Activated naive CD8-positive, alpha-beta T cell treated with anti-CD3 and anti-CD28 coated beads, Interleukin-2, amount 50 U/mL, for 24 hours (primary cell): ENCODE data around the gene COX7B2.

Experiments used
- ATAC-seq: fragments of 150-1000 bp; cut with Tn5 transposase; one replicate; pipeline ENCODE4 v1.10.0; 2021
- DNase-seq: peaks from one replicate; pipeline ENCODE4 v3.0.0; 2021
- H3K27ac Mint-ChIP-seq: one replicate; pipeline ENCODE4 v1.8.0; 2021; ENCODE audit warnings: mild to moderate bottlenecking, mixed read lengths
- H3K27me3 Mint-ChIP-seq: one replicate; pipeline ENCODE4 v1.8.0; 2021; ENCODE audit warnings: mixed read lengths
- H3K36me3 Mint-ChIP-seq: one replicate; pipeline ENCODE4 v1.8.0; 2021; ENCODE audit warnings: low read depth, mixed read lengths
- H3K4me1 Mint-ChIP-seq: one replicate; pipeline ENCODE4 v1.8.0; 2021; ENCODE audit warnings: mixed read lengths
- H3K4me3 Mint-ChIP-seq: one replicate; pipeline ENCODE4 v1.8.0; 2021; ENCODE audit warnings: mild to moderate bottlenecking, moderate library complexity, mixed read lengths
- H3K9me3 Mint-ChIP-seq: one replicate; pipeline ENCODE4 v1.8.0; 2021; ENCODE audit warnings: mixed read lengths

COX7B2 gene

DNA sequence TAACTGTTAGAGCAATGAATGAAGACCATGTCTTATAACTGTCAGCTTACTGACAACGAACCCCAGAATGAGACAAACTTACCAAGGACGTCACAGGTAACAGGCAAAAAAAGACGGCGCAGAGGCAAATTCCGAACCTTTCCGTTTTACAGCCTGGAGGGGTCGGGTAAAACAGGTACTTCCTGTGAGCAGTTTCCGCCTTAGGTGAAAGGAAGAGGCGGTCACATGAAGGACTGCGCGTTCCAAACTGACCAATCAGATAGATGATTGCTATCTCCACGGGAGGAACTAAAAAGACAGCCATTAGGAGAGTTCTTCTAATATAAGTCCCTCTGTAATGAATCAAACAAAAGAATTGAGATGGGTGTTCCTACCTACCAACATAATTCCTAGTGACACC lies at the start of gene COX7B2:
COX7B2 (minus strand) TSS at position 168 of the 400 bp plus-strand sequence. CDS start 174,053 bp downstream, outside the sequence.
- no peaks in the 10 kb centered on the region for H3K36me3 Mint-ChIP-seq
- H3K4me3 Mint-ChIP-seq, result no peak within 1 kb of the TSS
- no peaks in the 10 kb centered on the region for H3K9me3 Mint-ChIP-seq
- ATAC-seq (no peak), DNase-seq (no peak)
- no peaks in the 10 kb centered on the region for H3K4me1 Mint-ChIP-seq
- H3K27ac Mint-ChIP-seq, result no peak within 1 kb of the TSS
- H3K27me3 Mint-ChIP-seq, result no peaks in the 10 kb centered on the region

DNA sequence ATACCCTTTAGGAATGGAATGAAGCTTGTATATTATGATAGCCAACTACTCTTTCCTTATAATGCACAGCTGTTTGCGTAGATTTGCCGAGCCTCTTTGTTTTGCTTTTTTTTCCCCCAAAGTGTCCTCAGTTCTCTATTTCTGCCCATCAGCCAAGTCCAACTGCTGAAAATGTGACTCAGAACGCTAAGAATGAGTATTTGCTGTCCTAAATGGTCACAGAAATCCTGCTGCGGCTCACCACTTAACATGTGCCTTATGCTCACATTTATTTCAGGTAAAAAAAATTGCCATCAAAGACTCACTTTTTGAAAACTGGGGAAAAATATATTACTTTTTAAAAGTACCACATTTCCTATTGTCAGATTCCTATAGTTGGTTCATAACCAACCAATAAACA lies 47.4 kb upstream of the COX7B2 start:
- ATAC-seq, result no peak
- Mint-ChIP-seq H3K4me1 (no peaks in the 10 kb centered on the region), H3K27ac (no peak overlapping the region), H3K36me3 (no peaks in the 10 kb centered on the region), H3K27me3 (no peaks in the 10 kb centered on the region), H3K9me3 (no peaks in the 10 kb centered on the region), H3K4me3 (no peak overlapping the region)
- no peak for DNase-seq

DNA sequence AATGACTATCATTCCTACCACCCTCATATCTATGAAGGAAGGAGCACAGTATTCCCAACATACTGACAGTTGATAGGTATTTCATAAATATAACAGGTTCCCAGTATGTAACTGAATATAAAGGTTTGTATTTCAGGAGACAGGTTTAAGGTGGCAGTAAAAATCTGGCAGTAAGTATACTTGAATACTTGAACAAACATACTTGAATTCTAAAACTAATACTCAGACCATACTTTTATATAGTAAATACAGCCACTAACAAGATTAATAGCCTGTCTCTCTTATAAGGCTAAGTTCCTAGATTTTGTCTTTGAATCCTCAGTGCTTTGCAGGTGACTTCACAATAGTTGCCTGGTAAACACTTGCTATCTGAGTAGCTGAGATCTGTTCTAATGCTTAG lies 46.6 kb upstream of the COX7B2 start:
- ATAC-seq (no peak), DNase-seq (no peak)
- no peaks in the 10 kb centered on the region for H3K36me3 Mint-ChIP-seq
- H3K9me3 Mint-ChIP-seq, result no peaks in the 10 kb centered on the region
- H3K27ac Mint-ChIP-seq, result no peak overlapping the region
- H3K4me1 Mint-ChIP-seq, result no peaks in the 10 kb centered on the region
- H3K4me3 Mint-ChIP-seq, result no peak overlapping the region
- no peaks in the 10 kb centered on the region for H3K27me3 Mint-ChIP-seq

DNA sequence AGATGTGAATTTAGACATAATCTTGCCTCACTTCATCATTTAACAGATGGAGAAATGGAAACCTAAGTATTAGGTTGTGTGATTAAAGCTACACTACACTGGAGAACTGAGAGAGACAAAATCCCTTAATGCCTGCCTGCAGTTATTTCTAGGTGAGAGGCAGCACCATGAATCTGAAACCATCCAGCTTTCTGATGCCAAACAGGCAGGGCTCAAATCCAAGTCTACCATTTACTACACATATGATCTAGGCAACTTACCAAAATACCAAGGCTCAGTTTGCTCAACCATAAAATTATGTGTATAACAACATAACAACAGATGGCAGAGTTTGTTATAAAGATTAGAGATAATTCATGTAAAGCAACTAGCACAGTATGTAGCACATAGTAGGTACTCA lies 45.6 kb upstream of the COX7B2 start:
- H3K4me3 Mint-ChIP-seq, result no peak overlapping the region
- H3K36me3 Mint-ChIP-seq, result no peaks in the 10 kb centered on the region
- no peak for ATAC-seq
- H3K27ac Mint-ChIP-seq, result no peak overlapping the region
- DNase-seq, result no peak
- no peaks in the 10 kb centered on the region for H3K9me3 Mint-ChIP-seq
- no peaks in the 10 kb centered on the region for H3K4me1 Mint-ChIP-seq
- no peaks in the 10 kb centered on the region for H3K27me3 Mint-ChIP-seq

GRCh38 chr4:46953564-46953963 lies 44.5 kb upstream of the COX7B2 start:
- no peak overlapping the region for H3K27ac Mint-ChIP-seq
- H3K9me3 Mint-ChIP-seq, result no peaks in the 10 kb centered on the region
- ATAC-seq (no peak), DNase-seq (no peak)
- no peaks in the 10 kb centered on the region for H3K4me1 Mint-ChIP-seq
- no peaks in the 10 kb centered on the region for H3K36me3 Mint-ChIP-seq
- no peaks in the 10 kb centered on the region for H3K27me3 Mint-ChIP-seq
- no peak overlapping the region for H3K4me3 Mint-ChIP-seq

DNA sequence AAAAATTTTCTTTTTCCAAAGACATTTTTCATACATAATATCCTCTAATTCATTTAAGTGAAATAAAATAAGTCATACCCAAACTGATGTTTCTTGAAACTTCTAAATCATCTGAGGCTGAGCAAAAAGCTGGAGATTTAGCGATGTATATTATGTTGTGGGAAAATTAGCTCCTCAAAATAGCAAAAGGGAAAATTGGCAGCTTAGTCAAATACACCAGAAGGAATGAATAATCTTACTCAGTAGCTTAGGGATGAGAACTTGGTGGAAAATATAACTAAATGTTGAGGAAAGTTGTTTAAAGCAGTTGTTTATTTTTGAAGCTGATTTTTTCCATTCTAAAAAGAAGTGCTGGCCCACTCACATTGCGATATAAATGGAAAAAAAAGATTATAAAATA lies 43.4 kb upstream of the COX7B2 start:
- DNase-seq (no peak), ATAC-seq (no peak)
- Mint-ChIP-seq H3K4me3 (no peak overlapping the region), H3K36me3 (no peaks in the 10 kb centered on the region), H3K4me1 (no peaks in the 10 kb centered on the region), H3K27me3 (no peaks in the 10 kb centered on the region), H3K27ac (no peak overlapping the region), H3K9me3 (no peaks in the 10 kb centered on the region)

DNA sequence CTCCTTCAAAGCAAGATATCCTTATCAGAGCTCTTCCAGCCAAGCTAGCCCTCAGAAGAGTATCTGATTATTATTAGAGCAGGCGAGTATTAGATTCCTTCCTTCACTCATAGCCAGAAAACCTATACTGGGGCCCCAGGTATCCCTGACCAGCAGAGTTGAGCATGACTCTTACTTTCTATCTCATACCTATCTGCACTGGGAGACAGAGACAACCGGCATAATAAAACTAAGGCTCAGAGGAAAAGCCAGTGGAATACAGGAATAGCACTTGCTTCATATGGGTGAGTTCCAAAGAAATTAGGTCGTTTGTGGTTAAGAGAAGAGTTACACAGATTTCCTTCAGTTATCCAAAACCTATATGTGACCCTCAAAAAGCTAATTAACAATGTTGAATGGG lies 41.8 kb upstream of the COX7B2 start:
- no peak for ATAC-seq
- no peaks in the 10 kb centered on the region for H3K4me1 Mint-ChIP-seq
- H3K9me3 Mint-ChIP-seq, result no peaks in the 10 kb centered on the region
- H3K27me3 Mint-ChIP-seq, result no peaks in the 10 kb centered on the region
- no peaks in the 10 kb centered on the region for H3K36me3 Mint-ChIP-seq
- no peak overlapping the region for H3K27ac Mint-ChIP-seq
- no peak for DNase-seq
- no peak overlapping the region for H3K4me3 Mint-ChIP-seq

DNA sequence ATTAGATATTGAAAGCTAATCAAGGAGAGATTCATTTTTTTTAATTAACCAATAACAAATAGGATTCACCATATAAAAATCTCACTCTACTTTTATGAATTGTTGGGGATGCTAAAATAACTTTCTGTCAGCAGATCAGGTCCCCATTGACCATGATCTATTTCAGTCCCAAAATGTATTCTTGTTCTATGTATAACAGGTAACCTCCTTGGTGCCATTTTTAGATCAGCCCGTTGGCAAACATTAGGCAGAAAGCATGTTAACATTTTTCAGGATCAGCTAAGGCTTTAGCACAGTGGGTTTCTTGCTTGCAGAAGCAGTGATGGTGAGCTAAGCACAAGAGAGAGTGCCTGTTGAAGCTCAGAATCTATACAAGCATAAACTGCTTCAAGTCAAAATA lies 40.8 kb upstream of the COX7B2 start:
- ATAC-seq (no peak), DNase-seq (no peak)
- Mint-ChIP-seq H3K36me3 (no peaks in the 10 kb centered on the region), H3K4me1 (no peaks in the 10 kb centered on the region), H3K27ac (no peak overlapping the region), H3K4me3 (no peak overlapping the region), H3K9me3 (no peaks in the 10 kb centered on the region), H3K27me3 (no peaks in the 10 kb centered on the region)

DNA sequence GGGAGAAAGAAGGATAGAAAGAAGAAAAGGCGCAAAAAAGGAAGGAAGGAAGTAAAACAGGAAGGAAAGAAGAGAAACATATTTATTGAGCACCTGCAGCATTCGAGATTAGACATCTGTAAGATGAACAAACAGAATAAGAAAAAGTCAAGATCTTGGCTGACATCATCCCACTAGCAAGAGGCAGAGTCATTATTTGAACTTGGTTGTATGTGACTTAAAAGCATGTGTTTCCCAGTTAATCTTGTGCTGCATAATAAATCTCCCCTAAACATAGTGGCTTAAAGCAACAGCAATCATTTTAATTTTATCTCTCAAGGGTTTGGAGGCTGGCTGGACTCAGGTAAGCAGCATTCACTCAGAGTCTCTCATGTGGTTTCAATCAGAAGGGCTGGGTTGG lies 38.5 kb upstream of the COX7B2 start:
- Mint-ChIP-seq H3K27me3 (no peaks in the 10 kb centered on the region), H3K36me3 (no peaks in the 10 kb centered on the region), H3K9me3 (no peaks in the 10 kb centered on the region), H3K4me1 (no peaks in the 10 kb centered on the region), H3K4me3 (no peak overlapping the region), H3K27ac (no peak overlapping the region)
- no peak for ATAC-seq
- no peak for DNase-seq

DNA sequence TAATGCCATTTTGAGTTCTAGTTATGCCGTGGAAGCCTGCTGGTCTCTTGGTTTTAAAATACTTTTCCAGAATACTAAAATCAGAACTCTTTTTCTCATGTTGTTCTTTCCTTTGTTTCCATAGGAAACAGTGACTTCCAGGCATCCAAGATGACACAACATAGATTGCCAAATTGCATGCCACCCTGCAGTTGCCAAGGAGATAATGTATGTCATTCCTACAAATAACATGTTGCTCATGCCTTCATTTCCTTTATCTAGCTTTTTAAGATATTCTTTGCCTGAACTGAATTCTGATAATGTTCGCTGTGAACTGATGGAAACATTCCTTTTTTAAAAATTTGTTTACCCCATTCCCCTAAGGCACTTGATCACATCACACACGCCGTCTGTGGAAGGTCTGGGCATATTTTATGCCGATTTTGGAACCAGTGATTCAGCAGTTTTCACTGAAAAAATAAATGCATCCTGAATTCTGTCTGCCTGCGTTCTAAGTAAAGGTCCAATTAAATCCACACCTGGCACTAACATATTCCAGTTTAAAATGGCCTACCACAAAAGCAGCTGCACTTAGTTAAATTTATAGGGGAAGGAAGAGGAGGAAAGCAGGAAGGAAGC lies 38.0 kb upstream of the COX7B2 start:
- Mint-ChIP-seq H3K4me3 (no peak overlapping the region), H3K4me1 (no peaks in the 10 kb centered on the region), H3K9me3 (no peaks in the 10 kb centered on the region), H3K27ac (no peak overlapping the region), H3K36me3 (no peaks in the 10 kb centered on the region), H3K27me3 (no peaks in the 10 kb centered on the region)
- no peak for DNase-seq
- ATAC-seq, result no peak

DNA sequence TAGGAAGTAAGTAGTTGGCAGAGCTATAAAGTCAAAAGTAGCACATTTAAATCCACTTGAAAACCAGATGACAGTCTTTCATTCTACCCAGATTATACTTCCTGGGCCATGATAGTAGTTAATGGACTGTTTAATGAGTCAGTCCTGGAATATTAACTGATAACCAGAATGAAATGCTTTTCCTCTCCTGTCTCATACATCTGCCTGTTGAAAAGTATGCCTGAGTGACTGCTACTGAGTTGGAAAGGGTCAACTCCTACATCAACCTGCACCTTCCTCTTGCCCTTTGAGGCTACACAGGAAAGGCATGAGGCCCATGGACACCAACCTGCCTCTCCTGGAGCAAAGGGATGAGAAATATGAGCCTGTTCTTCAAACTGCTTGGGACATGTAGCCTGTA lies 36.0 kb upstream of the COX7B2 start:
- Mint-ChIP-seq H3K4me3 (no peak overlapping the region), H3K9me3 (no peaks in the 10 kb centered on the region), H3K4me1 (no peaks in the 10 kb centered on the region), H3K27me3 (no peaks in the 10 kb centered on the region), H3K36me3 (no peaks in the 10 kb centered on the region), H3K27ac (no peak overlapping the region)
- ATAC-seq (no peak), DNase-seq (no peak)

- DNase-seq, result no peak
- ATAC-seq, result no peak
- Mint-ChIP-seq H3K27ac (no peak overlapping the region), H3K27me3 (no peaks in the 10 kb centered on the region), H3K4me1 (no peaks in the 10 kb centered on the region), H3K4me3 (no peak overlapping the region), H3K9me3 (no peaks in the 10 kb centered on the region), H3K36me3 (no peaks in the 10 kb centered on the region)
These were observed 35.3 kb upstream of the COX7B2 start for GRCh38 chr4:46944345-46944744.

DNA sequence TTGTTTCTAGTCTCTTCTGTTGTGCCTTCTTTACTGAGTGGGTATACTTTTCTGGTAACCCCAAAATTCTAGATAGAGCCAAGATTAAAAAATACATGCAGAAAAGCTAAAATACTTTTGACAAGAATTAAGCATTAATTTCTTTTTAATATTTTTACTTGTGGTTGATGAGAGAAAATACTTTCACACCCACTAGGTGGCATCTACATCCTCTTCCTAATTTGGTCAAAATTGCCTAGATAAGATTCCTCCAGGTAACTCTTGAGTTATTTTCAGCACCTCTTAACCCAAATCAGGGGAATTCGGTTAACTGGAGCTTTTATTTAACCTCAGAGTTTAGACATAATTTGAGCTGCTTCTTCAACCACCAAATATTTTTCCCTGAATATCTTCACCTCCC lies 28.4 kb upstream of the COX7B2 start:
- H3K27me3 Mint-ChIP-seq, result no peaks in the 10 kb centered on the region
- no peak for DNase-seq
- H3K27ac Mint-ChIP-seq, result no peak overlapping the region

GRCh38 chr4:46934726-46935125 lies 25.7 kb upstream of the COX7B2 start:
- Mint-ChIP-seq H3K27ac (no peak overlapping the region), H3K27me3 (no peaks in the 10 kb centered on the region), H3K9me3 (no peaks in the 10 kb centered on the region), H3K36me3 (no peaks in the 10 kb centered on the region), H3K4me3 (no peak overlapping the region), H3K4me1 (no peaks in the 10 kb centered on the region)
- DNase-seq (no peak), ATAC-seq (no peak)

More for the DNA sequence above, 28.4 kb upstream of the COX7B2 start:
- no peaks in the 10 kb centered on the region for H3K9me3 Mint-ChIP-seq
- H3K4me3 Mint-ChIP-seq, result no peak overlapping the region
- no peaks in the 10 kb centered on the region for H3K36me3 Mint-ChIP-seq
- no peaks in the 10 kb centered on the region for H3K4me1 Mint-ChIP-seq
- ATAC-seq, result no peak

DNA sequence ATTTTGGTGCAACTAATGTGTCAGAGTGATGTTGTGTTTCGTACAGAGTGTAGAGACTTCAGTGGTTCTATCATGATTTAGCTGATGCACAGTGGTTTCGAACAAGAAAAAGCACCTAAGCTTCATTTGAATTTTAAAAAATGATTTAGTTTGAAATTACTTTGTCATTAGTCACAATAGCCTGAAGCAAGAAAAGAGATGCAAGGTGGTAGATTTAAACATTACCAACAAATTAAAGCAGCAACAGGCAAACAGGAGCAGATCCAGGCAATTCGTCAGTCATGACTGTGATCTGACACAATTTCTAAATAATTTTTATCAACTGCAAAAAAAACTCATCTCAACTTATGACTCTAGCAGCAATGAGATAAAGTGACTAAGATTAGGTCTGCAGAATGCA lies 24.6 kb upstream of the COX7B2 start:
- H3K4me3 Mint-ChIP-seq, result no peak overlapping the region
- H3K27me3 Mint-ChIP-seq, result no peaks in the 10 kb centered on the region
- no peak for DNase-seq
- ATAC-seq, result no peak
- H3K36me3 Mint-ChIP-seq, result no peaks in the 10 kb centered on the region
- no peaks in the 10 kb centered on the region for H3K4me1 Mint-ChIP-seq
- H3K27ac Mint-ChIP-seq, result no peak overlapping the region
- no peaks in the 10 kb centered on the region for H3K9me3 Mint-ChIP-seq

DNA sequence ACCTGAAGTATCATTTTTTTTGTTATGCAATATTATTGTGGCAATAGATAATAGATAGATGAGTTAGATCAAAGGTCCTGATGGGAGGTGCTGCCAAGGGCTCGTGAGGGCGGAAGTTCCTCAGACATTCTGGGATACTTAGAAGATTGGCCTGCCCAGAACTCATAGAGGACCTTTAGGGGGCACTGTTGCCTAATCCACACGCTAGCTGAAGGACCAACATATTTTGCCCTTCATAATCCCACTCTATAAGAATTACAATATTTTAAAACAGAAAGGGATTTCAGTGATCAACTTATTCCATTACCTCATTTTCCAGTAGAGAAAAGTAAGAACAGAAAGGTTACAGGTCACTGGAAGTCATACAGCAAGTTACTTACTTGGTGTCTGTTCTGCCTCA lies 22.9 kb upstream of the COX7B2 start:
- Mint-ChIP-seq H3K9me3 (no peaks in the 10 kb centered on the region), H3K4me3 (no peak overlapping the region), H3K27ac (no peak overlapping the region), H3K4me1 (no peaks in the 10 kb centered on the region), H3K27me3 (no peaks in the 10 kb centered on the region), H3K36me3 (no peaks in the 10 kb centered on the region)
- no peak for ATAC-seq
- DNase-seq, result peak; percentile 4
